22Rv1 (cell line): ENCODE measurements around the gene TSC22D1.

Source experiments
- H3K27ac ChIP-seq: fragments of 450-650 bp; 2 replicates; pipeline ENCODE4 v1.5.1; 2017
- CTCF ChIP-seq: fragments of 450-650 bp; IDR thresholded peaks from 2 replicates; pipeline ENCODE4 v1.5.1; 2017; ENCODE audit warnings: mild to moderate bottlenecking
- ZFX ChIP-seq: fragments of 450-650 bp; IDR thresholded peaks from 2 replicates; pipeline ENCODE4 v1.6.1; 2017; ENCODE audit warnings: antibody characterized with exemption, borderline replicate concordance

TSC22D1 gene

GRCh38 chr13:44396701-44397580 is 179.2 kb downstream of the TSC22D1 start:
- TF ChIP-seq CTCF = no peak
- no peak for TF ChIP-seq ZFX
- H3K27ac ChIP-seq = no peak overlapping the region

GRCh38 chr13:44395976-44396694 is 180.0 kb downstream of the TSC22D1 start:
- TF ChIP-seq CTCF (no peak), ZFX (no peak)
- H3K27ac ChIP-seq = no peak overlapping the region

DNA sequence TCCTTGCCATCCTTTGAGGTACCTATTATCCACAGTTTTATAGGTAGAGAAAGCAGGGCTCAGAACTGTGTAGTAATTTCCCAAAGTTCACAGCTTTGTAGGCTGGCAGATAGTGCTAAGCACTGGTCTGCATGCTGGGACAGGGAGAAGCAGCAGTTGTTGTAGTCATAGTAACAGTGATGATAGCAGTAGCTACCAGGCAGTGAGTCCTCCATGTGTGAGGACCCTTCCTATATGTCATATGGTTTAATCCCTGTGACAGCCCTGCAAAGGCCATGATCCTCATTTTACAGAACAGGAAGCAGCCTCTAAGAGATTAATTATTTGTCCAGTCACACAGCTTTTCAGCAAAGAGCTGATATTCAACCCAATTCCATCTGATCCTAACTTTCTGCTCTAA is 181.5 kb downstream of the TSC22D1 start:
- H3K27ac ChIP-seq = no peak overlapping the region
- TF ChIP-seq CTCF = no peak
- TF ChIP-seq ZFX = no peak

DNA sequence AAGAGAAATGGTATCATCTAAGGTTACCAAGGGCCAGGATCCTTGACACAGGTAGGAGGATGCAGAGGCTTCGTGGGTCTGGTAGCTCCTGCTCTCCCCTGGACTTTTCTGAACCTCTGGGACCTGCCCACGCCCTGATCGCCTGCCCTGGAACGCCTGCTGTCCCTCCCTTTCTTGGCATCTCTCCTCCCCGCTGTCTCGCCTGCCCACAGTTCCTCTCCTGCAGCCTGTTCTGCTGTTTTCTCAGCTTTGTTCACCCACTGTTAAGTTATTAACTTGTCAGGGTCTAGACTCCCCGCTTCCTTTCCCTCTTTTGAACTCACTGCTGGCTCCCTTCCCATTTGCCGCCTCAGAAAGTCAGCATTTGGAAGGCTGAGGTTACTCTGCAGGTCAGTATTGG is 182.7 kb downstream of the TSC22D1 start:
- TF ChIP-seq CTCF = no peak
- no peak for TF ChIP-seq ZFX

GRCh38 chr13:44389876-44390275 is 186.3 kb downstream of the TSC22D1 start:
- no peak overlapping the region for H3K27ac ChIP-seq
- TF ChIP-seq ZFX (no peak), CTCF (no peak)

More for the DNA sequence above, 182.7 kb downstream of the TSC22D1 start:
- no peak overlapping the region for H3K27ac ChIP-seq

- TF ChIP-seq CTCF (no peak), ZFX (no peak)
- H3K27ac ChIP-seq = no peak overlapping the region; the same call in 1 of the 2 replicates
These were observed 187.0 kb downstream of the TSC22D1 start for GRCh38 chr13:44389060-44389666.
